HG03469 (cell line): ENCODE data around the gene CAV2.

Experiments used
- ATAC-seq: cut with Tn5 transposase; IDR thresholded peaks from one replicate; pipeline ENCODE4 v1.9.1; 2021; ENCODE audit warnings: mild to moderate bottlenecking, moderate library complexity, moderate number of reproducible peaks; ENCODE audit not compliant: unreplicated experiment

Gene CAV2

DNA sequence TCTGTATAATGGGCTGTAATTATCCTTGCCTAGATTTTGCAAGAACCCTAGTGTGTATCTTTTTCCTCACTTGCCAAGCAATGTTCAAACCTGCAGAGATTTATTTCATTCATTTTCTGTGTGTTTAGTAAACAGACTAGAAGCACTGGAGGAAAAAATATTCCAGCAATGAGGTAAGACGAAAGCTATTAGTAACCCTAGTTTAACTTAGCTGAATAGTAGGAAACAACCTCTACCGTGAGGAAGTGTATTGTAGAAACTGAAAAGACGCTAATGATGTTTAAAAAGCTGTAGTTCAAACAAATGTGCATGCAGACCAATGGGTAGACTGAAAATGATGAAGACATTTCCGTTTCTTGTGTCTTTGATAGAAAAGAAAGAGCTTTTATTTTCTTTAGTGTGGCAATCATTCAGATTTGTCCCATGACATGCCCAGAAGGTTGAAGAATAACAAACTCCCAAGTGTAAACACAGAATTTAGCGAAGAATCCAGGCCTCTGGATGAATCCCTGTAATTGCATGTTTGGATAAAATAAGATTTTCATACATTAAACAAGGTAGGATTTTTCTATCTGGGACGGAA lies 46.0 kb downstream of the CAV2 start:
- no peak for ATAC-seq

DNA sequence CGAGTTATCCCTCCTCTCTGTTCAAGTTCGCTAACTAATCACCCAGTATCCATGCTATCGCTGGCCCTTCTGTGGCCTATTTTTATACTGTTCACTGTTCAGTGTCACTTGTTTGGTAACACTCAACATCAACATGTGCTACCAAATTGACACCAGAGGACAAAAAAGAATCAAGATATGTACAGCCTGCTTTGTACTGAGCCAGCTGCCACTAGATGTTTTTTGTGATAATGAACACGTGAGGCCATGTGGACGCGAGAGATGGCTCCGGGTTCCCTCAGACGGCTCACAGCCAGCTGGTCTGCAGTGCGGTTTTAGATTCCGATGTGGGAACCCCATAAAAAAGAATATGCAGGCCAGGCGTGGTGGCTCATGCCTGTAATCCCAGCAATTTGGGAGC lies 46.5 kb downstream of the CAV2 start:
- ATAC-seq = no peak

DNA sequence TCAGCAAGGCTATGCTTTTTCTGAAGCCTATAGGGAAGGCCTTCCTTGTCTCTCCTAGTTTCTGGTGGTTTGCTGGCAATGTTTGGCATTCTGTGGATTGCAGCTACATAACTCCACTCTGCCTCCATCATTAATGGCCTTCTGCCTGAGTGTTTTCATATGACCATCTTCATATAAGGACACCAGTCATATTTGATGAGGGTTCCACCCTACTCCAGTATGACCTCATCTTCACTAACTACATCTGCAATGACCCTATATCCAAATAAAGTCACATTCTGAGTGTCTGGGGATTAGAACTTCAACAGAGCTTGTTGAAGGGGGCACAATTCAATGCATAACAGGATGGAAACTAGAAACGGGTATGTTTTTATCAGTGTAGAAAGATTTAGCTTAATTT lies 47.4 kb downstream of the CAV2 start:
- ATAC-seq = no peak

DNA sequence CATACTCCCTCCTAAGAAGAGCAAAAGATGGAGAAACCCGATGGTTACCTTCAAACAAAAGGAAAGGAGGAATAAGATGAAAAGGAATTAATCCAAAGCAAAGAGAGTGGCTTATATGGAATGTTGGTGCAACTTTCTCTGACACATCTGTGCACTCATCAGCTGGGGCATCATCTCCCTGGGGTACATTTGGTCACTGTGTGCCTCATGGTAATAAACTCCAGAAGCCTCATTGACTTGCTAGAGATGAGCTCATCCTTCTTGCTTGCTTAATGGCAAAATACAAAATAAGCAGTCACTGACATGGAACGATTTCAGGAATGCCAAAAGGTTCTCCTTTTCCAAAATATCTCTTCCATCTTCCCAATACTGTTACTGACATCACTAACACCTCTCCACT lies 47.8 kb downstream of the CAV2 start:
- ATAC-seq = no peak

DNA sequence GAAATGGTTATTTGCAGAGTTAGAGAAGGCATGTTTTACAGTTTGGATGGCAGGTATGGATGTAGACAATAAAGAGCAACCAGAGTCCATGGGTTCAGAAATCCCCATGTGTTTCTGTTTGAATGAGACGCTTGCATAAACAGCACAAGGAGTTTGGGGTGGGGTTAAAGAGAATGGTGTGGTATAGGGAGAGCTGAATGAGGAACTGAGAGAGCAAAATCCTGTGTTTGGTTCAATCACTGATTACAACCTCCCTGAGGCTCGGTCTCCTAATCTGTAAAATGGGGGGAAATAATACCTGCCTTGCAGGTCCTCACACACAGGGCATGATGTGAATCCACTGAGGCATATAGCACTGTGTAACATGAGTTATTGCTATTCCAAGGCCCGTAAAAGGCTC lies 49.0 kb downstream of the CAV2 start:
- peak; percentile 94 for ATAC-seq

DNA sequence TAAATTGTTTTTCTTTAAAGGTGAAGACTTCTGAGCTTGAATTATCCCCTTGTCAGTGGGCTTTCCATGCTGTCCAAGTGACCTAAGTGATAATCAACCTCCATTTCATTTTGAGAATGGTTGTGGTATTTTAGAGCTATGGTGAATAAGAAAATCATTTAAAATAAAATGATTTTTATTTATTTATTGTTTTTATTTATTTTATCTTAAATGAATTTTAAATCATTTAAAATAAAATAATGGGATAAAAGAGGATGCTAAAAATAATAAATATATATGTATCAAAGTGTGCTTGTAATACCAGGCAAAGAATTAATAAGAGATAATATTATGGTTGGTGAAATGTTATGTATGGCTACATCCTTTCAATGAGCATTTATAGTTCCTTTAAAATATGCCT lies 49.8 kb downstream of the CAV2 start:
- ATAC-seq = no peak

DNA sequence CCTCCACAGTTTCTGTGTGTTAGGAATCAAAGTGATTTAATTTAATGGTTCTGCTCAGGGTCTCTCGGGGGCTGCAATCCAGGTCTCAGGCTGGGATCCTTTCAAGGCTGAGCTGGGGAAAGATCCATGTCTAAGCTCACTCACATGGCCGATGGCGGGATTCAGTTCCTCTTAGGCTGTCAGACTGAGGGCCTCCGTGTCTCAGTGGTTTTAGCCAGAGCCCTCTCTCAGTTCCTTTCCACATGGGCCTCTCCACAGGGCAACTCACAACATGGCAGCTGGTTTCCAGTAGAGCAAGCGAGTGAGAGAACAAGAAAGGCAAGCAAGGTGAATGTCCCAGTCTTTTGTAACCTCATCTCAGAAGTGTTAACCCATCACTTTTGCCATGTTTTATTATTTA lies 52.2 kb downstream of the CAV2 start:
- ATAC-seq = no peak

DNA sequence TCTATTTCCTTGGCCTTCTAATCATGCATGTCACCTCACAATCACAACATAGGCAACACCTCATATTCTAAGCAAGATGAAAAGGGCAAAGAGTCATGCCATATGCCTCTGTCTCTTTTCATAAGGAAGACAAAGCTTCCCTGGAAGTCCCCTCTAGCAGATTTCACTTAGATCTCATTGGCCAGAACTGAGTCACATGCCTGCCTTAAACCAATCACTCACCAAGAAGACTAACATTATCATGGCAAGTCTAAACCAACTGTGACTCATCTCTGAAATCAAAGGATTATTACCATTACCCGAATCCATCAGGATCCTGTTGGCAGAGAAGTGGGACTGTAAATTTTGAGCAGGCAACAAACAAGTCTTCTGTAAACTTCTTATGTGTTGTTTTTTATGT lies 53.1 kb downstream of the CAV2 start:
- ATAC-seq = no peak

DNA sequence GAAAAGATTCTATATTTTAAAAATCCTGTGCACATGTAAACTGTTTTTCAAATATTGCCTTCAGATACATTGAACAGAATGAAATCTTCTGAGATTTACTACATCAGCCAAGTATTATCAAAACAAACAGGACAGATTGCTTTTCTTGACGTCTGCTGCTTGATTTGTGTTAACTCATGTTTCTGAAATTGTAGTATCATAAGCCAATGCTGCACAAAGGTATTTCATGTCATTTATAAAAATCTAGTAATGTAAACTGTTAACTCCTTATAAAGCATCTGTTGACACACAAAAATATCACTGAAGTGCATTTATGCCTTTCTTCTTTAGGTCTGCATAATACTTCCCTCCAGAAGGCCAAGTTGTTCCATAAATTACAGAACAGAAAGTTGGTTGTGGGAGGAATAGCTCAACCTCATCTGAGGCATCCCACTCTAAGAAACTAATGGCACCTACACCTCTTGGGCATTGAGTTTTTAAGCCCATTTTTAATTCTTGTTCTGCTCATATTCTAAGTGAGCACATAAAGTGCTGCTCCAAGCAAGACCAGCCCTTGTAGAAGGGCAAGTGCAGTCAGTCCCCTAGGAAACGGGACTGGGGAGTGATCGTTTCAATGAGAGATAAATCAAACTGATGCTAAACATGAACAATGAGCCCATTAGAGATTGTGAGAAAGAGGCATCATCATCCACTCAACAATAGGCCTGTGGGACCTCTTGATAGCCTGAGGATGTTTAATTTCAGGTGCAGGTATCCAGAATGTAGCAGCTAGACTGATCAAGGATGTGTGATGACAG lies 53.8 kb downstream of the CAV2 start:
- no peak for ATAC-seq

DNA sequence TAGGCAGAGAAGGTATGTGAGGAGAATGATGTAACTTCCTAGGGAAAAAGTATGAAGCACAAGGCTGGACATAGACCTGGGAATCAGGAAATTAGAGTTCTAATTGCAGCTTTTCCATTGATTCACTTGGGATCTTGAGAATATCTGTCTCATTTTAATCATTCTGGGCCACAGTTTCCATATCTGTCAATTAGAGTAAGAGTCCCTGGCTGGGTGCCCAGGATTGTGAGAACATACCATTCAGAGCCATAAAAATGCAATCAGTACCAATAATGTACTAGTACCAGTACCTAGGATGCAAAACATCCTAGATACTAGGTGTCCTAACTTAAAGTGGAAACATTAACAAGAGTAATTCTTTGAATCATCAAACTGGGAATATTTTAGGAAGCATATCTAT lies 54.9 kb downstream of the CAV2 start:
- no peak for ATAC-seq

DNA sequence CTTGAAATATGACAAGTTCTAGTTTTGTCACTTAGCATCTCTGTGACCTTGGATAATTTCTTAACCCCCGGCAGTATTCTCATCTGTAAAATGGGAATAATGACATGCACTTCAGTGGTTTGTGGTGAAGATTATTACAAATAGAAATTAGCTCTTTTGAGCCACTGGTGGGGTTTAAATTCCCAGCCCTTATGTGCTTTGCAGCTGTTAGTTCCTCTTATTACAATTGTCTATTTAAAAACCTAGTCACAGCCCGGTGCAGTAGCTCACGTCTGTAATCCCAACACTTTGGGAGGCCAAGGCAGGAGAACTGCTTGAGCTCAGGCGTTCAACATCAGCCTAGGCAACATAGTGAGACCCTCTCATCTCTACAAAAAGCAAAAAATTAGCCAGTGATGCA lies 55.4 kb downstream of the CAV2 start:
- no peak for ATAC-seq

DNA sequence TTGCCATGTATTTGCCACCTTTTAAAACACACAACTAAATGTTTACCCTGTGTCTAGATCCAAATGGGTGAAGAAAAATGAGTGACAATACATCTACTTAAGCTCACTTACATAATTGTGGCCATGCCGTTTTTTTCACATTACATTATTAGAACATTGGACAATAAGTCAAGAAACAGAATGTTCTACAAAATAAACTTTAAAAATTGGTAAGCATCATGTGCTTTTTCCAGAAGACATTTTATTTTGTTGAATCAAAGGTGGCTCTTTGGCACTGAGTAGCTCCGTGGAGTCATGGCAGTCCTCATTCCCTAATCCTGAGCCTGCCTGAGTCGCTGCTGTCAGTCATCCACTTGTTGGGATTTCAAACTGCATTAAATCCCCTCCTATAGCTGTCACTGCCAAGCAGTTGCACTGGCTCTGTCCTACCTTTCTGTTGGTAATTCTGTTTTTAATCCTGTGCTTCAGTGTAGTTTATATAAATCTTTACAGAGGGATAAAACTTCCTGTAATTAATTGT lies 57.6 kb downstream of the CAV2 start:
- ATAC-seq = no peak

DNA sequence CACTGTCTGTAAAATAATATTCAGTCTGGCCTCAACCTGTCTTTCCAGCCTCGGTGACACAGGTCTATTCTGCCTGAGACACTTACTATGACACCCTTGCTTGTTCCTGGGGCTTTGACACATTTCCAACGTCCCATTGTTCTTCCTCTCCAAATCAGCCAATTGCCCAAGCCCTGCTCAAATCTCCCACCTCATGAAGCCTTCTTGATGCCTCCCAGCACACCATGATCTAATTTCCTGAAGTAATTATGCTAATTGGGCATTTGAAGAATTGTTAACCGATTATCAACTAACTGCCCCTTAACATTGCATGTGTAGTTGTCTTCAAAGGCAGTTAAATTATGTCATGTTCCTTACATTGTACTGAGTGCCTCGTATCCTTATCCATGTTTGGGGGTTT lies 58.4 kb downstream of the CAV2 start:
- no peak for ATAC-seq
